ENCODE results near the gene EYA3. TPM values are rescaled to one million over a fixed set of nuclear protein-coding genes. Genes with fewer than 3 reads are reported as not detected.

The EYA3 gene
- total and polyA plus RNA-seq, 2 donors (not counting 3 experiments of a cell fraction or from before 2014, with no cell fraction given), result 12.7 to 33.0 TPM

DNA sequence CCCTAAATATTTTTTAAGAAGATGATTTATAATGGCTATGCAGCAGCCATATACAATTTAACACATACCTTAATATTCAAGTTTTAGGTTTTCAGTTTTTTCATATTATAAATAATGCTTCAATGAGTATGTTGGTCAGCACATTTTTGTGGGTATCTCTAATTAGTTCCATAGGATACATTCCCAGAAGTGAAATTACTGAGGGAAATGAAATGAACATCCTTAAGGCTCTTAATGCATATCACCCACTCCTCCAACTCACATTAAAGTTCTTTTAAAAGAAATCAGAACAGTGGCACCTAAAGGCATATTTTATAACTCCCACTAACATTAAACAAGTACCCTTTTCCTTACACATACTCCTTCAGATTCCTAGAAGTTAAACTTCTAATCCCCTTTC, 56.1 kb downstream of the EYA3 start:
- Histone ChIP-seq H2AFZ (ENCODE audit: low read depth, low read length) (no peak overlapping the region), H3K36me3 (ENCODE audit: control insufficient read depth in 2 of 2, extremely low read depth in 1 of 2, insufficient read depth in 2 of 2, low read length in 2 of 2) (no peaks in the 10 kb centered on the region), H3K79me2 (ENCODE audit: control insufficient read depth, insufficient read depth, low read length) (peaks cover 4% of the 10 kb centered on the region), H4K20me1 (replicated peaks; ENCODE audit: control insufficient read depth, extremely low read depth, insufficient read depth, low read length) (no peaks in the 10 kb centered on the region), H3K4me3 (replicated peaks in 1 of 3; ENCODE audit: insufficient read depth in 1 of 3, low read depth in 1 of 3, low read length in 3 of 3) (no peak overlapping the region), H3K9ac (replicated peaks; ENCODE audit: extremely low read depth, insufficient read depth, low read length) (no peak overlapping the region), H3K9me1 (replicated peaks; ENCODE audit: control insufficient read depth, extremely low read depth, insufficient read depth, low read length) (no peaks in the 10 kb centered on the region), H3K27me3 (ENCODE audit: control insufficient read depth in 2 of 2, insufficient read depth in 2 of 2, low read length in 2 of 2) (no peaks in the 10 kb centered on the region), H3K4me1 (ENCODE audit: control insufficient read depth, extremely low read depth, insufficient read depth, low read length) (peaks cover 19% of the 10 kb centered on the region), H3K9me3 (replicated peaks; ENCODE audit: control insufficient read depth, insufficient read depth, low read length) (no peaks in the 10 kb centered on the region), H3K27ac (ENCODE audit: insufficient read depth, low read depth, low read length) (no peak overlapping the region), H3K4me2 (ENCODE audit: insufficient read depth, low read length) (no peak overlapping the region)
- dilution Hi-C loops (cut with MboI; ENCODE audit: extremely low pct_ligation_motif_present, low sequenced_read_pairs), result no loop called here
- intact Hi-C loops (cut with micrococcal nuclease), result no loop called here
- ChIA-PET POLR2A (no interaction called here), CTCF (interaction anchor here (1.0 kb wide), 1 partner anchor 35 kb away, joined by 3 read pairs; no protein-coding TSS in a partner anchor)
- no TSS peak for BruUV-seq (replicated peaks)
- DNase-seq (ENCODE audit: low read depth, low spot score), result no peak
- no peak for FAIRE-seq
- TF ChIP-seq POLR2A (IDR thresholded peaks at IDR 0.05; ENCODE audit: low read depth, low read length) (no peak), GATA2 (IDR thresholded peaks at IDR 0.05; ENCODE audit: insufficient read depth, insufficient read length, low read depth, low read length) (no peak), JUN (IDR thresholded peaks at IDR 0.05; ENCODE audit: borderline replicate concordance, insufficient read depth, insufficient read length, low read depth) (no peak), FOS (IDR thresholded peaks at IDR 0.05; ENCODE audit: borderline replicate concordance, insufficient read depth, low read length) (no peak), POLR2AphosphoS5 (IDR thresholded peaks at IDR 0.05; ENCODE audit: insufficient read depth, low read depth, low read length) (no peak), MYC (IDR thresholded peaks at IDR 0.05; ENCODE audit: low read depth, low read length) (no peak), EZH2 (IDR thresholded peaks at IDR 0.05; ENCODE audit: borderline replicate concordance, low read depth, low read length, severe bottlenecking) (no peak)
- TF ChIP-seq, protein P1, sequence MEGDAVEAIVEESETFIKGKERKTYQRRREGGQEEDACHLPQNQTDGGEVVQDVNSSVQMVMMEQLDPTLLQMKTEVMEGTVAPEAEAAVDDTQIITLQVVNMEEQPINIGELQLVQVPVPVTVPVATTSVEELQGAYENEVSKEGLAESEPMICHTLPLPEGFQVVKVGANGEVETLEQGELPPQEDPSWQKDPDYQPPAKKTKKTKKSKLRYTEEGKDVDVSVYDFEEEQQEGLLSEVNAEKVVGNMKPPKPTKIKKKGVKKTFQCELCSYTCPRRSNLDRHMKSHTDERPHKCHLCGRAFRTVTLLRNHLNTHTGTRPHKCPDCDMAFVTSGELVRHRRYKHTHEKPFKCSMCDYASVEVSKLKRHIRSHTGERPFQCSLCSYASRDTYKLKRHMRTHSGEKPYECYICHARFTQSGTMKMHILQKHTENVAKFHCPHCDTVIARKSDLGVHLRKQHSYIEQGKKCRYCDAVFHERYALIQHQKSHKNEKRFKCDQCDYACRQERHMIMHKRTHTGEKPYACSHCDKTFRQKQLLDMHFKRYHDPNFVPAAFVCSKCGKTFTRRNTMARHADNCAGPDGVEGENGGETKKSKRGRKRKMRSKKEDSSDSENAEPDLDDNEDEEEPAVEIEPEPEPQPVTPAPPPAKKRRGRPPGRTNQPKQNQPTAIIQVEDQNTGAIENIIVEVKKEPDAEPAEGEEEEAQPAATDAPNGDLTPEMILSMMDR (IDR thresholded peaks at IDR 0.05; ENCODE audit: extremely low read depth in 1 of 2, insufficient read depth in 1 of 2, low read depth in 1 of 2, low read length in 2 of 2), result no peak
- TF ChIP-seq, protein P2, sequence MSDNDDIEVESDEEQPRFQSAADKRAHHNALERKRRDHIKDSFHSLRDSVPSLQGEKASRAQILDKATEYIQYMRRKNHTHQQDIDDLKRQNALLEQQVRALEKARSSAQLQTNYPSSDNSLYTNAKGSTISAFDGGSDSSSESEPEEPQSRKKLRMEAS (IDR thresholded peaks at IDR 0.05; ENCODE audit: insufficient read depth, insufficient read length), result no peak

Data from endothelial cell of umbilical vein (primary cell).